LNCaP clone FGC (cell line): ENCODE results near the gene GSK3B.

Source experiments
- DNase-seq: peaks from one replicate; pipeline ENCODE4 v3.0.0-alpha.2; 2011; ENCODE audit warnings: low read depth
- H3K4me3 ChIP-seq: 2 replicates; pipeline ENCODE4 v1.5.1; 2011; ENCODE audit warnings: mild to moderate bottlenecking, low read depth, low read length, control low read depth
- TF ChIP-seq, protein P1 (sequence below): IDR thresholded peaks from 2 replicates; pipeline ENCODE4 v1.5.1; 2012; ENCODE audit warnings: mild to moderate bottlenecking; ENCODE audit not compliant: control insufficient read depth, insufficient read depth; ENCODE audit errors: extremely low read depth

Gene GSK3B

DNA sequence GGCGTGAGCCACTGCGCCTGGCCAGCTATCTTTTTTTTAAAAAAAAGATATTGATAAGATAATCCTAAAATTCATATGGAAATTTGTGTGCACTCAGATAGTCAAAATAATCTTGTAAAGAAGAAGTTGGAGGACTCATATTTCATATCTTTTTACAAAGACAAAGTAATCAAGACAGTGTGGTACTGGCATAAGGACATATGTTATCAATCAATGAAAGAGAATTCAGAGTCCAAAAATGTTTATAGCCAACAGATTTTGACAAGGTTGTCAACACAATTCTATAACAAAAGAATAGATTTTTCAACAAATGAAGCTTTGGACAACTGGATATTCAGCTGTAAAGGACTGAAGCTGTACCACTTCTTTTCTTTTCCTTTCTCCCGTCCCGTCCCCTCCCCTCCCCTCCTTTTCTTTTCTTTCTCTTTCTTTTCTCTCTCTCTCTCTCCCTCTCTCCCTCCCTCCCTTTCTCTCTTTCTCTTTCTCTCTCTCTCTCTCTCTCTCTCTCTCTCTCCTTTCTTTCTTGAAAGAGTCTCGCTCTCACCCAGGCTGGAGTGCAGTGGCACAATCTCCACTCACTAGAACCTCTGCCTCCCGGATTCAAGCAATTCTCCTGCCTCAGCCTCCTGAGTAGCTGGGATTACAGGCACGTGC lies 126.8 kb downstream of the GSK3B start:
- no peak for DNase-seq
- H3K4me3 ChIP-seq = no peak overlapping the region

DNA sequence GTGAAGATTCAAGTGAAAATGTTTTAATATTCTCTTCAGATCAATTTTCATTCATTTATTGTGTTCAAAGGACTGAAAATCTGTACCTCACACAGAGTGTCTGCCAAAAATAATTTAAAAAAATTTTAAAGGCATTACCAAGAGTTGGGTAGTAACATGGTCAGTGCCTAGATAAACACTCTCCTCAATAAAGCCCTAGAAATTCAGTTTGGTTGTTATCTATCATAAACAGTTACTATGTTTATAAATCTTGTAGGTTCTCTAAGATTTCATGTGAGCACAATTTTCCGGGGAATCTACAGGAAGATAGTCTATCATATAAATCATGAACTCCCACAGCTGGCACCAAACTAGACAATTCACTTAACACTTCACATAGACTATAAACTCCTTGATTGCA lies 128.6 kb downstream of the GSK3B start:
- no peak overlapping the region for H3K4me3 ChIP-seq
- TF ChIP-seq, protein P1, sequence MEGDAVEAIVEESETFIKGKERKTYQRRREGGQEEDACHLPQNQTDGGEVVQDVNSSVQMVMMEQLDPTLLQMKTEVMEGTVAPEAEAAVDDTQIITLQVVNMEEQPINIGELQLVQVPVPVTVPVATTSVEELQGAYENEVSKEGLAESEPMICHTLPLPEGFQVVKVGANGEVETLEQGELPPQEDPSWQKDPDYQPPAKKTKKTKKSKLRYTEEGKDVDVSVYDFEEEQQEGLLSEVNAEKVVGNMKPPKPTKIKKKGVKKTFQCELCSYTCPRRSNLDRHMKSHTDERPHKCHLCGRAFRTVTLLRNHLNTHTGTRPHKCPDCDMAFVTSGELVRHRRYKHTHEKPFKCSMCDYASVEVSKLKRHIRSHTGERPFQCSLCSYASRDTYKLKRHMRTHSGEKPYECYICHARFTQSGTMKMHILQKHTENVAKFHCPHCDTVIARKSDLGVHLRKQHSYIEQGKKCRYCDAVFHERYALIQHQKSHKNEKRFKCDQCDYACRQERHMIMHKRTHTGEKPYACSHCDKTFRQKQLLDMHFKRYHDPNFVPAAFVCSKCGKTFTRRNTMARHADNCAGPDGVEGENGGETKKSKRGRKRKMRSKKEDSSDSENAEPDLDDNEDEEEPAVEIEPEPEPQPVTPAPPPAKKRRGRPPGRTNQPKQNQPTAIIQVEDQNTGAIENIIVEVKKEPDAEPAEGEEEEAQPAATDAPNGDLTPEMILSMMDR = no peak
- DNase-seq = no peak

More for the DNA sequence above, 126.8 kb downstream of the GSK3B start:
- TF ChIP-seq, protein P1 = no peak

DNA sequence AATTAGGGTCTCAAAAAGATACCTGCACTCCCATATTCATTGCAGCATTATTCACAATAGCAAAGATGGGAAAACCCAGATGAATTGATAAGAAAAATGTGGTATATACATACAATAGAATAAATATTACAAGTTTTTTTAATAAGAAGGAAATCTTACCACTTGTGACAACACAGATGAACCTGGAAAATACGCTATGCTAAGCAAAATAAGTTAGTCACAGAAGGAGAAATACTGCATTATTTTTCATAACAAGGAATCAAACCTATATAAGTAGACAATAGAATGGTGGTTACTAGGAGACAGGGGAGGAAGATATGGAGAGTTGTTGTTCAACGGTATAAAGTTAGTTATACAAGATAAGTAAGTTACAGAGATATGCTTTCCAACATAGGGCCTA lies 130.0 kb downstream of the GSK3B start:
- no peak for DNase-seq
- TF ChIP-seq, protein P1 = no peak
- no peak overlapping the region for H3K4me3 ChIP-seq

DNA sequence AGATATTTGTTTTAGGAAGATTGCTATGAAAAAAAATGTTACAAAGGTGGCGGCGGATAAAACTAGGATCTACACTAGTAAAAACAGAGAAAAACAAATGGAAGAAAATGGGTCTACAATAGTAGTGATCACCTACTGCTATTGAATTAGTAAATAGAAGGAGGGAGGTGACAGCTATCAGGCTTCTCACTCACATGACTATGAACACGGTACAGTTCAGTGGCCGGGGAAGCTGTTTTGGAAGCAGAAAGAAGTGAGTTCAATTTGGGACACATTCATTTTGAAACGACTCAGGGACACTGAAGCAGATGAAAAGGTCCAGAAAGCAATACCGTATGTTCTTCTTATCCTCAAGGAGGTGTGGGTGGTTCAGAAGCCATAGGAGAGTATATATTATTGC lies 138.3 kb downstream of the GSK3B start:
- no peak overlapping the region for H3K4me3 ChIP-seq
- DNase-seq = no peak
- TF ChIP-seq, protein P1 = no peak

DNA sequence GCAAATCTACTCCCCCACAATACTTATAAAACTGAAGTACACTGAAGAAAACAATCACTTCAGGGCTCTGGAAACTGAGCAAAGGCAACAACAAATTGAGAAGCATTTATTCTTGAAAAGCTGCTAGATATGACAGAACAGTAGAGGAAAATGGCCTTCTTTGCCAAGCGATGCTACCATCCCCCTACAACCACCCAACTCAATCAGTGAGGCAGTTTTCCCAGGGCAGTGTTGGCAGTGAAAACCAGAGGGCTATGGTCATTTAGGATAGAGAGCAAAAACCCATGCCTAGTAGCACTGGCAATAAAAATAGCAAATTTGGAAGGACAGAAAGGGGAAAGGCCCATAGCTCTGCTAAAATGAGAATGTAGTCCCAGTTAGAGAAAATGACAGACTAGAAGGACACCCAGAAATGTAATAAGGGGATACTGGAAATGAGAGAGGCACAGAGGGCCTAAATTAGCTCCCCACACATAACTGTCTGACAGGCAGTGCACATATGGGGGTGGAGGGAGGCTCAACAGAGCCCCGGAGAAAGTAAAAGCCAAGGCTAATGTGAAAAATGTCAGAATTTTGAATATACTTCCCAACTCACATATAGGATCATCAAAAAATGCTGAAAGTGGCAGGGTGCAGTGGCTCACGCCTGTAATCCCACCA lies 143.5 kb downstream of the GSK3B start:
- TF ChIP-seq, protein P1 = no peak
- H3K4me3 ChIP-seq = no peak overlapping the region
- DNase-seq = no peak

DNA sequence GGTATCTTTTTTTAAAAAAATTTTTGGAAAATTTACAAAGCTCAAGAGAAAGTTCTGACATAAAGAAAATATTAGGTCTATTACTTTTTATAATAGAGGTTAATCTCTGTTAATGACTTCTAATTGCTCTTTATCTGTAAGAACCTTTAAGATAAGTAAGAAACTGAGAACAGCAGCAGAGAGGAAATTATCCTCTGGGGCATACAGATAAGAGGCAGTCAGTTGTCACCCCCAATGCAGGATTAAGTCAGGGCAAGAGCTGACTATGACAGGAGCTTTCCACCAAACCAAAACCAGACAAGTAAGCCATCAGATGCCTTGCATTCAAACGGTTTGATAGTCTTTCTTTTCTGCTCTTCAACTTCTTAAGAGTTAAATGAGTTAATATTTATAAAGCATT lies 149.0 kb downstream of the GSK3B start:
- H3K4me3 ChIP-seq = no peak overlapping the region
- TF ChIP-seq, protein P1 = no peak
- no peak for DNase-seq

DNA sequence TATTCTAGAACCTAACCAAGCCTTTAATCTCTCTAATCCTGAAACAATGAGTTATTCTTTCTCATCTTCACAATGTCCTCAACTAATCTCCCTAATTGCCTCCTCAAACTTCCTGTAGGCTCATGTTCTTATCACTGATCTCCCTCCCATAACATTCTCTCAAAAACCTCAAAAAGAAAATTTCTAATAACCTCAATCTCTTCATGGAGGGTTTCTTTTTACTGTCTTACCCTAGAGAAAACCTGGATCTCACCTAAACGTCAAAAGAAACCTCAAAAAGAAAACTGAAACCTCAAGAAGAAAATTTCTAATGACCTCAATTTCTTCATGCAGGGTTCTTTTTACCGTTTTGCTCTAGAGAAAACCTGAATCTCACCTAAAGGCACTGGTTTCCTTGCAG lies 150.2 kb downstream of the GSK3B start:
- TF ChIP-seq, protein P1 = no peak
- no peak overlapping the region for H3K4me3 ChIP-seq
- no peak for DNase-seq
